IMR-90 (cell line): ENCODE results near the gene TTC21B. TPM values are rescaled to one million over a fixed set of nuclear protein-coding genes. Genes with fewer than 3 reads are reported as not detected.

Experiments used
- ATAC-seq: fragments of 200-7000 bp; cut with Tn5 transposase; 2 replicates; pipeline ENCODE4 v1.9.1; 2020; ENCODE audit warnings: low read depth, mild to moderate bottlenecking, moderate library complexity
- BruUV-seq: library from RNA; stranded (reverse); fragments of 400-500 nt; replicated peaks from 2 replicates; lab custom pipeline; 2021; lab: Mats Ljungman, UMichigan
- CTCF ChIA-PET: fragments of 300-600 bp; formaldehyde crosslinking; extraction: SDS; loops from one replicate; lab custom pipeline; 2021; ENCODE audit warnings: antibody characterized with exemption; lab: Yijun Ruan, JAX
- POLR2A ChIA-PET: fragments of 300-600 bp; sonication (Branson Sonifier 250); formaldehyde crosslinking; loops from one replicate; lab custom pipeline; 2022; ENCODE audit warnings: antibody characterized with exemption; ENCODE audit not compliant: unreplicated experiment; lab: Charles Lee
- DNase-seq: peaks from one replicate; pipeline ENCODE4 v3.0.0; 2013
- H2AFZ ChIP-seq: replicated peaks from 2 replicates; pipeline ENCODE3; 2013; ENCODE audit warnings: low read length, mild to moderate bottlenecking; ENCODE audit not compliant: poor library complexity
- H2AK5ac ChIP-seq: 2 replicates; pipeline ENCODE4 v1.6.1; 2013; ENCODE audit warnings: low read depth, low read length, inconsistent platforms
- H2AK9ac ChIP-seq: replicated peaks from 2 replicates; pipeline ENCODE3; 2013; ENCODE audit warnings: mild to moderate bottlenecking, low read depth, low read length, moderate library complexity; ENCODE audit not compliant: poor library complexity
- H2BK120ac ChIP-seq: 2 replicates; pipeline ENCODE4 v1.6.1; 2013; ENCODE audit warnings: low read depth, low read length, inconsistent platforms
- H2BK15ac ChIP-seq: 3 replicates; pipeline ENCODE4 v1.6.1; 2013; ENCODE audit warnings: low read depth, low read length, inconsistent platforms
- H2BK20ac ChIP-seq: 2 replicates; pipeline ENCODE4 v1.6.1; 2013; ENCODE audit warnings: low read depth, mild to moderate bottlenecking, inconsistent platforms, low read length, moderate library complexity
- H2BK5ac ChIP-seq: 2 replicates; pipeline ENCODE4 v1.6.1; 2013; ENCODE audit warnings: mild to moderate bottlenecking, low read depth, low read length, inconsistent platforms; ENCODE audit not compliant: poor library complexity, severe bottlenecking
- H3K14ac ChIP-seq: replicated peaks from 2 replicates; pipeline ENCODE4 v1.6.1; 2013; ENCODE audit warnings: low read depth, low read length, inconsistent platforms
- H3K18ac ChIP-seq: 2 replicates; pipeline ENCODE4 v1.6.1; 2013; ENCODE audit warnings: low read depth, low read length, control low read depth
- H3K23ac ChIP-seq: 2 replicates; pipeline ENCODE4 v1.6.1; 2013; ENCODE audit warnings: low read depth, low read length, inconsistent platforms
- H3K27ac ChIP-seq: 2 replicates; pipeline ENCODE4 v1.5.1; 2013; ENCODE audit warnings: mild to moderate bottlenecking, control low read depth, low read length; ENCODE audit not compliant: insufficient read depth
- H3K27me3 ChIP-seq: 2 replicates; pipeline ENCODE4 v1.6.1; 2013; ENCODE audit warnings: low read length; ENCODE audit not compliant: control insufficient read depth, insufficient read depth
- H3K36me3 ChIP-seq: 2 replicates; pipeline ENCODE4 v1.6.1; 2013; ENCODE audit warnings: low read length, mixed read lengths; ENCODE audit not compliant: control insufficient read depth, insufficient read depth
- H3K4ac ChIP-seq: 2 replicates; pipeline ENCODE4 v1.6.1; 2013; ENCODE audit warnings: low read depth, low read length, inconsistent platforms
- H3K4me1 ChIP-seq: 2 replicates; pipeline ENCODE4 v1.6.1; 2013; ENCODE audit warnings: low read length, mixed read lengths; ENCODE audit not compliant: control insufficient read depth, insufficient read depth
- H3K4me2 ChIP-seq: 2 replicates; pipeline ENCODE4 v1.6.1; 2013; ENCODE audit warnings: low read depth, mild to moderate bottlenecking, control low read depth, low read length, moderate library complexity
- H3K4me3 ChIP-seq: 2 replicates; pipeline ENCODE4 v1.5.1; 2013; ENCODE audit warnings: low read depth, mild to moderate bottlenecking, control low read depth, low read length, moderate library complexity; ENCODE audit not compliant: insufficient read depth
- H3K56ac ChIP-seq: 2 replicates; pipeline ENCODE4 v1.6.1; 2013; ENCODE audit warnings: low read length, inconsistent platforms; ENCODE audit not compliant: insufficient read depth; ENCODE audit errors: extremely low read depth
- H3K79me1 ChIP-seq, 2 experiments: 2 replicates each; pipeline ENCODE4 v1.6.1; 2013; ENCODE audit warnings: low read length in 2 of 2, inconsistent platforms in 1 of 2, low read depth in 1 of 2
- H3K9ac ChIP-seq: 2 replicates; pipeline ENCODE4 v1.6.1; 2013; ENCODE audit warnings: low read depth, low read length, control low read depth
- H3K9me1 ChIP-seq: 2 replicates; pipeline ENCODE4 v1.6.1; 2013; ENCODE audit warnings: low read length, inconsistent platforms; ENCODE audit not compliant: insufficient read depth
- H3K9me3 ChIP-seq: 2 replicates; pipeline ENCODE4 v1.6.1; 2013; ENCODE audit warnings: low read length; ENCODE audit not compliant: control insufficient read depth, insufficient read depth
- H4K20me1 ChIP-seq: 2 replicates; pipeline ENCODE4 v1.6.1; 2013; ENCODE audit warnings: low read length, inconsistent platforms; ENCODE audit not compliant: insufficient read depth
- H4K5ac ChIP-seq: 2 replicates; pipeline ENCODE4 v1.6.1; 2013; ENCODE audit warnings: mild to moderate bottlenecking, low read depth, low read length, control low read depth
- H4K8ac ChIP-seq, 2 experiments: 2 replicates each; pipeline ENCODE4 v1.6.1; 2013; ENCODE audit warnings: low read depth in 2 of 2, low read length in 2 of 2, control low read depth in 1 of 2, inconsistent platforms in 1 of 2
- H4K91ac ChIP-seq: 2 replicates; pipeline ENCODE4 v1.6.1; 2013; ENCODE audit warnings: low read depth, low read length, inconsistent platforms; ENCODE audit not compliant: insufficient read depth
- CTCF ChIP-seq: conservative IDR thresholded peaks from 2 replicates; pipeline ENCODE4 v1.5.1; 2012; ENCODE audit warnings: mild to moderate bottlenecking, low read depth, low read length, improper control_type of control experiment
- FOS ChIP-seq: fragments of 150-350 bp; IDR thresholded peaks from 2 replicates; pipeline ENCODE4 v1.6.1; 2016; ENCODE audit warnings: low read depth, low read length
- MAZ ChIP-seq: IDR thresholded peaks from 2 replicates; pipeline ENCODE4 v1.6.1; 2012; ENCODE audit warnings: low read depth, mild to moderate bottlenecking, low read length, improper control_type of control experiment, moderate library complexity, borderline replicate concordance
- WGBS, 2 experiments: methylation state at CpG; one replicate each; pipeline versions ENCODE4 v1.1.5 to v1.1.7; 2013; ENCODE audit warnings: missing lambda C conversion rate in 2 of 2; ENCODE audit not compliant: insufficient read length in 1 of 2; ENCODE audit errors: extremely low coverage in 2 of 2; 5-methylcytosine and 5-hydroxymethylcytosine counted together
- dilution Hi-C: fragments of 300-500 bp; cut with HindIII; formaldehyde crosslinking; loops from one replicate; pipeline ENCODE4 v1.14.3; 2018; ENCODE audit warnings: low sequenced_read_pairs; ENCODE audit not compliant: unreplicated experiment
- in situ Hi-C: fragments of 300-500 bp; cut with MboI; formaldehyde crosslinking; loops from 3 replicates; pipeline ENCODE4 v1.14.3; 2019; ENCODE audit warnings: low sequenced_read_pairs, inconsistent platforms, mixed read lengths
- intact Hi-C: fragments of 100-400 bp; cut with micrococcal nuclease; formaldehyde crosslinking; loops from 2 replicates; pipeline ENCODE4 v1.10.0; 2022
- polyA plus RNA-seq, 3 experiments: library from polyadenylated mRNA; depleted of rRNA; stranded (reverse); fragments of >200 nt; gene quantifications; 2 replicates each; pipeline ENCODE4 v1.2.3, GENCODE V29; 2012; ENCODE audit warnings: low replicate concordance in 1 of 3
- total RNA-seq: library from RNA; depleted of rRNA; stranded (reverse); fragments of >200 nt; gene quantifications from 2 replicates; pipeline ENCODE4 v1.2.3, GENCODE V29; 2012

Gene TTC21B
- total and polyA plus RNA-seq, 2 of the 4 experiments (the other 2 are of a cell fraction), result 8.0 to 17.2 TPM

- no peak for TF ChIP-seq MAZ
- no peak for TF ChIP-seq FOS
- TF ChIP-seq CTCF, result no peak
- no peak overlapping the region for H3K9ac ChIP-seq
- no peaks in the 10 kb centered on the region for H3K27me3 ChIP-seq
- no peak for ATAC-seq
- intact Hi-C loops (no loop called here), dilution Hi-C loops (no loop called here), in situ Hi-C loops (no loop called here)
- H3K4me1 ChIP-seq, result 0 out of 2 replicates have a peak, but pooled peaks cover 3% of the 10 kb centered on the region
- no CpG with 5 or more reads among the region's 4 CpGs for WGBS, 2 experiments
- H3K9me3 ChIP-seq, result no peaks in the 10 kb centered on the region
- H2AK5ac ChIP-seq, result no peak overlapping the region
- no peak overlapping the region for H2AFZ ChIP-seq
- no peak overlapping the region for H2BK15ac ChIP-seq
- H4K20me1 ChIP-seq, result no peaks in the 10 kb centered on the region
- H3K4ac ChIP-seq, result no peak overlapping the region
- no peak for DNase-seq
- H4K91ac ChIP-seq, result no peak overlapping the region
- no peak overlapping the region for H3K14ac ChIP-seq
- H3K36me3 ChIP-seq, result peaks cover 3% of the 10 kb centered on the region; the same call in 1 of the 2 replicates
- H2BK20ac ChIP-seq, result no peak overlapping the region
- no peak overlapping the region for H2AK9ac ChIP-seq
- H4K8ac ChIP-seq, result no peak overlapping the region
- no peak overlapping the region for H3K4me3 ChIP-seq
- no peak overlapping the region for H3K27ac ChIP-seq
- H3K9me1 ChIP-seq, result no peaks in the 10 kb centered on the region
- H4K5ac ChIP-seq, result no peak overlapping the region
- H2BK120ac ChIP-seq, result no peak overlapping the region
- H3K18ac ChIP-seq, result no peak overlapping the region
- H3K79me1 ChIP-seq, result peaks cover 0 to 2% of the 10 kb centered on the region in 2 experiments; a peak in 1 of 4 replicates
- CTCF ChIA-PET, result no interaction called here
- no TSS peak for BruUV-seq
- POLR2A ChIA-PET, result no interaction called here
- H3K23ac ChIP-seq, result no peak overlapping the region
- H2BK5ac ChIP-seq, result no peak overlapping the region
- H3K56ac ChIP-seq, result no peak overlapping the region
- no peak overlapping the region for H3K4me2 ChIP-seq
Measured at GRCh38 chr2:165933211-165933910, 20.2 kb downstream of the TTC21B start.
